Measurements from ENCODE around the gene MED13L. TPM values are rescaled to one million over a fixed set of nuclear protein-coding genes. Genes with fewer than 3 reads are reported as not detected.

Gene MED13L
- total RNA-seq, 1 experiment from 2014 or later, result 89.0 TPM

DNA sequence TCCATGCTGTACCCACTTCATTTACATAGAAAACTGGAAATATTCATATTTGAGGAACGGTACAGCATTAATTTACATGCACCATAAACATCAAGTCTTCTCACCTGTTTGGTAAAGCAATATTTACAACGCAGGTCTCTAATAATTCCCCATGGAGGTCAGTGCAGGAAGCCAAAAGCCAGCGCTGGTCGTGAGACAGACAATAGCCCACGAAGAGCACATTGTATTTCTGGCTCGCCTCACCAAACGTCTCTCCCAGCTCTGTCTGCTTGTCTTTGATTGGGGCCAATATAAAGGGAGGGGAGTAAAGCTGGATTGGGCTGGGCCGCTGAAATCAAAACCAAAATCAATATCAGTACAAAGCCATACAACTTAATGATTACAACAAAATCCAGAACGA, 302.1 kb downstream of the MED13L start:
- no peaks in the 10 kb centered on the region for H3K27me3 Mint-ChIP-seq (ENCODE audit: unreplicated experiment)
- no peaks in the 10 kb centered on the region for H3K36me3 Mint-ChIP-seq (ENCODE audit: insufficient read depth, unreplicated experiment)
- no TSS peak for BruUV-seq (replicated peaks)
- no peaks in the 10 kb centered on the region for H3K4me1 Mint-ChIP-seq (ENCODE audit: low read depth, unreplicated experiment)
- no peak overlapping the region for H3K4me3 Mint-ChIP-seq (ENCODE audit: low read depth, unreplicated experiment)
- TF ChIP-seq, protein P1, sequence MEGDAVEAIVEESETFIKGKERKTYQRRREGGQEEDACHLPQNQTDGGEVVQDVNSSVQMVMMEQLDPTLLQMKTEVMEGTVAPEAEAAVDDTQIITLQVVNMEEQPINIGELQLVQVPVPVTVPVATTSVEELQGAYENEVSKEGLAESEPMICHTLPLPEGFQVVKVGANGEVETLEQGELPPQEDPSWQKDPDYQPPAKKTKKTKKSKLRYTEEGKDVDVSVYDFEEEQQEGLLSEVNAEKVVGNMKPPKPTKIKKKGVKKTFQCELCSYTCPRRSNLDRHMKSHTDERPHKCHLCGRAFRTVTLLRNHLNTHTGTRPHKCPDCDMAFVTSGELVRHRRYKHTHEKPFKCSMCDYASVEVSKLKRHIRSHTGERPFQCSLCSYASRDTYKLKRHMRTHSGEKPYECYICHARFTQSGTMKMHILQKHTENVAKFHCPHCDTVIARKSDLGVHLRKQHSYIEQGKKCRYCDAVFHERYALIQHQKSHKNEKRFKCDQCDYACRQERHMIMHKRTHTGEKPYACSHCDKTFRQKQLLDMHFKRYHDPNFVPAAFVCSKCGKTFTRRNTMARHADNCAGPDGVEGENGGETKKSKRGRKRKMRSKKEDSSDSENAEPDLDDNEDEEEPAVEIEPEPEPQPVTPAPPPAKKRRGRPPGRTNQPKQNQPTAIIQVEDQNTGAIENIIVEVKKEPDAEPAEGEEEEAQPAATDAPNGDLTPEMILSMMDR (IDR thresholded peaks at IDR 0.05; ENCODE audit: unreplicated experiment), result no peak
- H3K9me3 Mint-ChIP-seq (ENCODE audit: low read depth, unreplicated experiment), result no peaks in the 10 kb centered on the region
- no peak overlapping the region for H3K27ac Mint-ChIP-seq (ENCODE audit: unreplicated experiment)
- CTCF ChIA-PET, result no interaction called here
- intact Hi-C loops (cut with micrococcal nuclease; ENCODE audit: unreplicated experiment), result no loop called here
- DNase-seq, result no peak

DNA sequence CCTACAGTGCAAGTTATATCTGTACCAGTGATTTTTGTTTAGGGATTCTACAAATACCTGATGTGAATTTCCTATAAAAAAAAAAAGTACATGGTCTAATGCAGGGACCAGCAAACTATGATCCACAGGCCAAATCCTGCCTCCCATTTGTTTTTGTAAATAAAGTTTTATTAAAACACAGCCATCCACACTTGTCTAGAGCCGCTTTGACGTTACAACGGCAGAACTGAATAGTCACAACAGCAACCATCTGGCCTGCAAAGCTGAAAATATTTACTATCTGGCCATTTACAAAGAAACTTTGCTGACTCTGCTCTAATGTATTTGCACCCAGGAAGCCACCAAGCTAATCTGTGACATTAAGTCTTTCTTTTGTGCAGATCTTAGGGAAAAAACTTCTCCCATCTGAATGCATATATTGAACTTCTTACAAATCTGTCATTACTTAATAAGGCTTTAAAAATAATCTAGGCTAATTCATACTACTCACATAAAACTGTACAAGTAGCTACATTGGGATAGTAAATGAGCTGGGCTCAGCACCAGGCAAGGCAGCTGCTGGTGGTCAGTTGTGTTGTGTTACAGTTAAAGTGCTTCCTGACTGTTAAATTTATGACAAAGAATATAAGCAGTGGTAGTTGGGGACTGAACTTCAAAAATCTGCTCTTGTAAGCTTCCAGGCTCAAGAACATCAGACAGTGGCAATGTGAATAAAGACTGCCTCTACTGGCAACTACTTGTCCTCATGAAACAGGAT, 303.3 kb downstream of the MED13L start:
- no peaks in the 10 kb centered on the region for H3K9me3 Mint-ChIP-seq (ENCODE audit: low read depth, unreplicated experiment)
- no peak overlapping the region for H3K4me3 Mint-ChIP-seq (ENCODE audit: low read depth, unreplicated experiment)
- H3K4me1 Mint-ChIP-seq (ENCODE audit: low read depth, unreplicated experiment), result no peaks in the 10 kb centered on the region
- H3K36me3 Mint-ChIP-seq (ENCODE audit: insufficient read depth, unreplicated experiment), result no peaks in the 10 kb centered on the region
- intact Hi-C loops (cut with micrococcal nuclease; ENCODE audit: unreplicated experiment), result no loop called here
- H3K27ac Mint-ChIP-seq (ENCODE audit: unreplicated experiment), result no peak overlapping the region
- CTCF ChIA-PET, result no interaction called here
- no peak for DNase-seq
- H3K27me3 Mint-ChIP-seq (ENCODE audit: unreplicated experiment), result no peaks in the 10 kb centered on the region
- TF ChIP-seq, protein P1 (IDR thresholded peaks at IDR 0.05; ENCODE audit: unreplicated experiment), result no peak
- no TSS peak for BruUV-seq (replicated peaks)

DNA sequence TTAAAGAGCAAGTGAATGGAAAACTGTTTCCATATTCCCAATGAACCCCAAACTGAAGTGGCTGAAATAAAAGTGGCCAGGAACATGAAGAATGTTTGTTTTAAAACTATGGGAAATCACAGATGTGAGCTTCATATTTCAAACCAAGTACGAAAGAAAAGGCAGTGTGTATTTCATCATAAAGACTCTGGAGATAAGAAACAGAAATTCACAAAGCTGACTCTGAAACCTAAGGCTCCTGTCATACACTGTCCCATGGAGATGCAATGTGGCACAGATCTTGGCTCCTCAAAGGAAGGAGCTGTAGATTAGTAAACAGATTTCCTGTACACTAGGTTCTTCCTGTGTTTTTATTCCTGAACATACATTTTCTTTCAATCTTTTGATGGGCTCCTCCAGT, 304.4 kb downstream of the MED13L start:
- Mint-ChIP-seq H3K27me3 (ENCODE audit: unreplicated experiment) (no peaks in the 10 kb centered on the region), H3K4me1 (ENCODE audit: low read depth, unreplicated experiment) (no peaks in the 10 kb centered on the region), H3K4me3 (ENCODE audit: low read depth, unreplicated experiment) (no peak overlapping the region), H3K9me3 (ENCODE audit: low read depth, unreplicated experiment) (no peaks in the 10 kb centered on the region), H3K27ac (ENCODE audit: unreplicated experiment) (no peak overlapping the region), H3K36me3 (ENCODE audit: insufficient read depth, unreplicated experiment) (no peaks in the 10 kb centered on the region)
- TF ChIP-seq, protein P1 (IDR thresholded peaks at IDR 0.05; ENCODE audit: unreplicated experiment), result no peak
- no peak for DNase-seq
- BruUV-seq (replicated peaks), result no TSS peak
- CTCF ChIA-PET, result no interaction called here
- intact Hi-C loops (cut with micrococcal nuclease; ENCODE audit: unreplicated experiment), result no loop called here

DNA sequence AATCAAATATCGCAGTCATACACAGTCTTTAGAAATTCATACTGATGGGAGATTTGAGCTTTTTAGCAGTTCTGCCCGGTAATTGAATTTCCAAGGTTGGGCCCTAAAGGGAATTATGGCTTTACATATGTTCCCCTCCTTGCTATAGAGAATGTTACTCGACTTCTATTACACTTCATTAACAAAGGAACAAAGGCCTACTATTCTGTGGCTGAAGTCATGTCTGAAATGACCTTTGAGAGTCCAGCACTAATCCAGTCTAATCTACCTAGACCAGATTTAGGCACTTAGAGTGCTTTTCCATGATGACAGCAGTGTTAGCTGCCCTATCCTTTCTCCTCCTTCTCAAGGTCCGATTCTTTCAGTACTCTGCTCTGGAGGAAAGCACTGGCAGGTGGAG, 305.3 kb downstream of the MED13L start:
- intact Hi-C loops (cut with micrococcal nuclease; ENCODE audit: unreplicated experiment), result no loop called here
- Mint-ChIP-seq H3K36me3 (ENCODE audit: insufficient read depth, unreplicated experiment) (no peaks in the 10 kb centered on the region), H3K27me3 (ENCODE audit: unreplicated experiment) (no peaks in the 10 kb centered on the region), H3K4me3 (ENCODE audit: low read depth, unreplicated experiment) (no peak overlapping the region), H3K27ac (ENCODE audit: unreplicated experiment) (no peak overlapping the region), H3K4me1 (ENCODE audit: low read depth, unreplicated experiment) (no peaks in the 10 kb centered on the region), H3K9me3 (ENCODE audit: low read depth, unreplicated experiment) (no peaks in the 10 kb centered on the region)
- TF ChIP-seq, protein P1 (IDR thresholded peaks at IDR 0.05; ENCODE audit: unreplicated experiment), result no peak
- CTCF ChIA-PET, result no interaction called here
- no peak for DNase-seq
- no TSS peak for BruUV-seq (replicated peaks)
